ENCODE results near the gene EFNB3. TPM values are rescaled to one million over a fixed set of nuclear protein-coding genes. Genes with fewer than 3 reads are reported as not detected.

The EFNB3 gene
- total RNA-seq, 2 experiments from 2014 or later = not detected

- ATAC-seq (no peak), DNase-seq (no peak)
- Mint-ChIP-seq H3K4me3 (no peak overlapping the region), H3K27ac (no peak overlapping the region), H3K27me3 (no peaks in the 10 kb centered on the region), H3K36me3 (ENCODE audit: low read depth) (no peaks in the 10 kb centered on the region), H3K4me1 (ENCODE audit: low read depth) (no peaks in the 10 kb centered on the region), H3K9me3 (no peaks in the 10 kb centered on the region)
- no peak for TF ChIP-seq CTCF (IDR thresholded peaks at IDR 0.05)
- intact Hi-C loops (cut with micrococcal nuclease) = loop anchor here (10.0 kb wide), 1 partner anchor 67 kb away; no protein-coding TSS in a partner anchor
- POLR2A ChIA-PET = no interaction called here
- CTCF ChIA-PET = interaction anchor here (0.5 to 2.1 kb wide), 4 partner anchors 52 to 241 kb away, joined by 3 to 6 read pairs (median 4); partner anchors contain the start of gene KDM6B
Observed at GRCh38 chr17:7748076-7748775, 43.2 kb downstream of the EFNB3 start.

GRCh38 chr17:7750321-7750821 is 45.4 kb downstream of the EFNB3 start:
- Mint-ChIP-seq H3K36me3 (ENCODE audit: low read depth) (no peaks in the 10 kb centered on the region), H3K4me1 (ENCODE audit: low read depth) (no peaks in the 10 kb centered on the region), H3K4me3 (no peak overlapping the region), H3K27ac (no peak overlapping the region), H3K9me3 (no peaks in the 10 kb centered on the region), H3K27me3 (no peaks in the 10 kb centered on the region)
- TF ChIP-seq CTCF (IDR thresholded peaks at IDR 0.05) = no peak
- intact Hi-C loops (cut with micrococcal nuclease) = no loop called here
- ChIA-PET POLR2A (interaction anchor here (1.0 kb wide), 1 partner anchor 54 kb away, joined by 3 read pairs; no protein-coding TSS in a partner anchor), CTCF (no interaction called here)
- ATAC-seq = no peak
- DNase-seq = no peak

- DNase-seq (no peak), ATAC-seq (no peak)
- Mint-ChIP-seq H3K9me3 (no peaks in the 10 kb centered on the region), H3K4me3 (no peak overlapping the region), H3K36me3 (ENCODE audit: low read depth) (no peaks in the 10 kb centered on the region), H3K27ac (no peak overlapping the region), H3K27me3 (no peaks in the 10 kb centered on the region), H3K4me1 (ENCODE audit: low read depth) (no peaks in the 10 kb centered on the region)
- ChIA-PET CTCF (no interaction called here), POLR2A (no interaction called here)
- TF ChIP-seq CTCF (IDR thresholded peaks at IDR 0.05) = no peak
- intact Hi-C loops (cut with micrococcal nuclease) = no loop called here
Observed at GRCh38 chr17:7754656-7755055, 49.7 kb downstream of the EFNB3 start.

GRCh38 chr17:7755095-7755890 is 50.3 kb downstream of the EFNB3 start:
- Mint-ChIP-seq H3K27me3 (no peaks in the 10 kb centered on the region), H3K27ac (no peak overlapping the region), H3K9me3 (no peaks in the 10 kb centered on the region), H3K4me1 (ENCODE audit: low read depth) (no peaks in the 10 kb centered on the region), H3K4me3 (no peak overlapping the region), H3K36me3 (ENCODE audit: low read depth) (no peaks in the 10 kb centered on the region)
- TF ChIP-seq CTCF (IDR thresholded peaks at IDR 0.05) = no peak
- DNase-seq = no peak
- ChIA-PET POLR2A (no interaction called here), CTCF (interaction anchor here (1.5 to 2.7 kb wide), 2 partner anchors 12 kb away, joined by 4 to 12 read pairs; no protein-coding TSS in a partner anchor)
- intact Hi-C loops (cut with micrococcal nuclease) = no loop called here
- ATAC-seq = no peak
